CD4-positive, alpha-beta T cell treated with Interferon gamma for 1 hour (primary cell): ENCODE measurements around the gene ZNRD2.
"Not testable (repeated sequence)": the region's sequence is repeated elsewhere in the genome, so short reads cannot be mapped to it uniquely, and the experiment has no call there.

Source experiments
- DNase-seq: peaks from one replicate; pipeline ENCODE4 v3.0.0-alpha.2; 2020

Gene ZNRD2

GRCh38 chr11:65556470-65557279 lies 13.6 kb upstream of the ZNRD2 start:
- no peak for DNase-seq

GRCh38 chr11:65557280-65558001 lies 12.8 kb upstream of the ZNRD2 start:
- DNase-seq = no peak

GRCh38 chr11:65558002-65558929 lies 12.0 kb upstream of the ZNRD2 start, which contains the start of gene LTBP3:
TSS of gene LTBP3 (minus strand) at chr11:65558359. CDS start at chr11:65557959, 400 bp downstream.
- DNase-seq = peak; percentile 40

- DNase-seq = no peak
These were observed 11.3 kb upstream of the ZNRD2 start for GRCh38 chr11:65558930-65559509.

GRCh38 chr11:65559535-65559934 lies 10.7 kb upstream of the ZNRD2 start:
- no peak for DNase-seq

- no peak for DNase-seq
These were observed 10.2 kb upstream of the ZNRD2 start for GRCh38 chr11:65559951-65560537.

GRCh38 chr11:65560555-65561418 lies 9.5 kb upstream of the ZNRD2 start:
- DNase-seq = no peak

- no peak for DNase-seq
These were observed 8.3 kb upstream of the ZNRD2 start for GRCh38 chr11:65562020-65562419.

GRCh38 chr11:65562788-65563187 lies 7.5 kb upstream of the ZNRD2 start:
- DNase-seq = no peak

- no peak for DNase-seq
These were observed 6.7 kb upstream of the ZNRD2 start for GRCh38 chr11:65563601-65564000.

- not testable (repeated sequence) for DNase-seq
These were observed 5.3 kb upstream of the ZNRD2 start for GRCh38 chr11:65564879-65565559.

- DNase-seq = peak; percentile 71
These were observed 4.4 kb upstream of the ZNRD2 start for GRCh38 chr11:65565624-65566453.

- DNase-seq = no peak
These were observed 909 bp upstream of the ZNRD2 start for GRCh38 chr11:65569164-65569972.

GRCh38 chr11:65571420-65571819 lies 1.1 kb downstream of the ZNRD2 start:
- DNase-seq = no peak

GRCh38 chr11:65571940-65572339 lies 1.7 kb downstream of the ZNRD2 start:
- no peak for DNase-seq

GRCh38 chr11:65572356-65573051 lies 2.2 kb downstream of the ZNRD2 start, which contains the start of gene FAM89B:
TSS of gene FAM89B (plus strand) at chr11:65572538. CDS start at chr11:65572670, 132 bp downstream.
- DNase-seq = peak; percentile 87

GRCh38 chr11:65573391-65574079 lies 3.3 kb downstream of the ZNRD2 start:
- DNase-seq = no peak
